GM19023 (cell line): ENCODE data around the gene SMARCA2.

Experiments
- ATAC-seq: cut with Tn5 transposase; IDR thresholded peaks from one replicate; pipeline ENCODE4 v1.9.1; 2021; ENCODE audit warnings: mild to moderate bottlenecking, moderate library complexity; ENCODE audit not compliant: unreplicated experiment

The SMARCA2 gene

DNA sequence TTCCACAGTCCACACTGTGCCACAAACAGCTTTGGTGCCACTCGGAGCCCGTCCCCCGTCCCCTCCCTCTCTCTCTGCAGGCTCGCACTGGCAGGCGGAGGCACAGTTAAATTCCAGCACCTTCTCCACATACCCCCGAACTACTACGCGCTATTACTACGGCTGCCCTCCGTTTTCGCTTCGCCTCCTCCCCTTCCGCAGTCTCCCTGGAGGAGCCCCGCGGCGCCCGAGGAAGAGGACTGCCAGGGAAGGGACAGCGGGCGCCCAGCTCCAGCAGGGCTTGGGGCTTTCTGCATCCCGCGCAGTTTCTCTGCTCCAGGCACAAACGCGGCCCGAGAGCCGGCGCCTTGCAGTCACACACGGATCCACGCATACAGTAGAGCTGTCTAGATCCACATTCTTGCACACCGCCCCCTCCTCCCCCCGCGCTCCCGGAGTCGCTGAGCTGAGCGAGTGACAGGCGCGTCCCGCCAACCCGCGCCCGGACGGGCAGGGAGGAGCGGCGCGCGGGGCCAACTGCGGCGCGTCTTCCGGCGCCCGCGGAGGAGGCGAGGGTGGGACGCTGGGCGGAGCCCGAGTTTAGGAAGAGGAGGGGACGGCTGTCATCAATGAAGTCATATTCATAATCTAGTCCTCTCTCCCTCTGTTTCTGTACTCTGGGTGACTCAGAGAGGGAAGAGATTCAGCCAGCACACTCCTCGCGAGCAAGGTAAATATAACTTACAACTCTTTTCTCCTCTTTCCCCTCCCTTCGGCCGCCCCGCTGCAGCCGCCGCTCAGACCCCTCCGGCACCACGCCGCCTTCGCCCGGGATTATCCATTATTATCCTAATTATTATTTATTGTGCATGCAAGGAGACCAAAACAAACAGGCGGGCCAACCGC lies at the start of gene SMARCA2:
Gene SMARCA2 (plus strand): TSS at position 652 of the 885 bp plus-strand sequence. CDS start 13,676 bp downstream, outside the sequence.
- peak; percentile 74 for ATAC-seq

DNA sequence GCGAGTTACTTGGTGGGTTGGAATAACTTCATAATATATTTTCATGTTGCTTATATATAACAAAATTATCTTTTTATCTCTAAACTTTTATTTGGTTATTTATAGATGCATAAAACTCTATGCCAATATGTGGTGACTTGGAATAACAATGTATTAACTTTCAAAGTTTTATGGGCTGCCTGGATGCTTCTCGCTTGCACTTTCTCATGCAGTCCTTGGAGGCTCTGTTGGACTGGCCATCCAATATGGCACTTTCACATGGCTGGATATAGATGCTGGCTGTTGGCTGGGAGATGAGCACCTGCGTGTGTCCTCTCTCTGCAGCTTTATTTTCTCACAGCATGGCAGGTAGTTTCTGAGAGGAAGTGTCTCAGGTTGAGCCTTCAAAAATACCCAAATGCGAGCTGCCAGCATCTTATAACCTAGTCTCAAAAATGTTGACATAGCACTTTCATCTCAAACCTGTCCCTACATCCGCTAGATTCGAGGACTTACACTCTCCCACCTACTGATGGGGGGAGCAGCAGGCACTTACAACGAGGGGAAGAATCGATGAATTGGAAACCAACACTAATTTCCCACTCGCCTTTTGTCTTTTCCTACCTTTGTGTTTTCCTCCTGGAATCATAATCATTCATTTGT lies 48.3 kb upstream of the SMARCA2 start:
- no peak for ATAC-seq

DNA sequence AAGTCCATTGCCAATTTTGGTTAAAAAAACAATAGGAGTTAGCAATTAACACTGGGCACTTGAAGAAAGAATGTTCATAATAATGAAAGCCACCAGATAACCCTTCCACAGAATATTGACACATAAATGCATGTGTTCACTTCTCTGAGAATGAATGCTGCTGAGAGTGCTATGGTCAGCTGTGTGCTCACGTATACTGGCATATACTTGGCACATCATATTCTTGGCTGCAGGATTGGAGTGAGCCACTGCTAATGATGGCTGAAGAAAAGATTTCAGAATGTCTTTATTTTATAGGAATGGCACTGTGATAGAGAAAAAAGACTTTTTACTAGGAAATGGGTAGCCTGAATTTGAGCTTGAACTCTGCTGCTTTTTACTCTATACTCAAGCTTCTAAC lies 46.0 kb upstream of the SMARCA2 start:
- ATAC-seq, result no peak

DNA sequence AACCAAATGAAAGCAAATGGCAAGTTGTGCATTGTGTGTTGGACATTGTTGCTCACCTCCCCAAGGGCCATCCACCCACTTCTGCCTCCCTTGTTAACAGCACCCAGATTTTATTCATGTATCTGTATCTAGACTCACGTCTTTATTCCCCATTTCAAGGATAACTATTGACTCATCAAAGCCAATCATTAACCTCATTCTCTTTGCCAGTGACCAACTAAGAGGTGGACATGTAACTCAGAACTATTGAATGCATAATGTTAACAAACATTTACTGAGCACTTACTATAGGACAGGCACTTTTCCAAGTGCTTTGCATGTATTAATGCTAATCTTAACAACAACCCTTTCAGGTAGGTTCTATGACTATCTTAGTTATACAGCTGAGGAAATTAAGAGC lies 45.2 kb upstream of the SMARCA2 start:
- no peak for ATAC-seq

DNA sequence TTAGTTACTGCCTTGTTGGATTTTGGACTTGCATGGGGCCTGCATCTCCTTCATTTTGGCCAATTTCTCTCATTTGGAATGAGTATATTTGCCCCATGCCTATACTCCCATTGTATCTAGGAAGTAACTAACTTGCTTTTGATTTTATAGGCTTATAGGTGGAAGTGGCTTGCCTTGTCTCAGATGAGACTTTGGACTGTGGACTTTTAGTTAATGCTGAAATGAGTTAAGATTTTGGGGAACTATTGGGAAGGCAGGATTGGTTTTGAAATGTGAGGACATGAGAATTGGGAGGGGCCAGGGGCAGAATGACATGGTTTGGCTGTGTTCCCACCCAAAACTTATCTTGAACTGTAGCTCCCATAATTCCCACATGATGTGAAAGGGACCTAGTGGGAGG lies 42.5 kb upstream of the SMARCA2 start:
- no peak for ATAC-seq

DNA sequence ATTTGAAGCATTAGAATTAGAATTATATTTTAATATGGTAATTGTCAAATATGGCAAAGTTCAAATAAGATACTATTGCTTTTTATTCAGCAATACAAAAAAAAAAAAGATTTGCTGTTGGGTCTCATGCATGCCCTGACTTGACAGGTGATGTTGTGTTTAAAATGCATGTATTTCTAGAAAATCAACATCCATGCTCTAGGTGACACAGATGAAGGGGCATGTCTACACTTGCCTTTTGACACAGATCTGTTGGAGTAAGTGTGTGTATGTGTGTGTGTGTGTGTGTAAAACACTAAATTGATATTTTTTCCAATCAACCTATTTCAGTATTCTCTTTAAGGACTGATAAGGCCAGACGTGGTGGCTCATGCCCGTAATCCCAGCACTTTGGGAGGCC lies 38.1 kb upstream of the SMARCA2 start:
- no peak for ATAC-seq

DNA sequence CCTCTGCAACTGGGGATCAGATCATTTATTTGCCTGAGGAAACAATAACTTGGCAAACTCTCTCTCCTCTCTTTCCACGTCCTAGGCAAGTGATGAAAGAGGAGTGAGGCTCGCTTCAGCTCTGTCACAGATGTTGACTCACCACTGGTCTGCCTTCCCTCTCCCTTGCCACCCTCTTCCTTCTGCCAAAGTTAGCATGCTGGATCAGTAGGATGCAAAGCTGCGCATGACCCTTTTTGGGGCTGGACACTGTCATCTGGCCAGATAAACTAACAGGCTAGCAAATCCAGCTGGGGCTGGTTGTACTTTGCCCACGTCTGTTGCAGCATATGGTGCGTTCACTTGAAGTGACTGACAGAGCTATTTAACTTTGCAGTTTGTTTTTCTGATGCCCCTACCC lies 36.2 kb upstream of the SMARCA2 start:
- ATAC-seq, result no peak

DNA sequence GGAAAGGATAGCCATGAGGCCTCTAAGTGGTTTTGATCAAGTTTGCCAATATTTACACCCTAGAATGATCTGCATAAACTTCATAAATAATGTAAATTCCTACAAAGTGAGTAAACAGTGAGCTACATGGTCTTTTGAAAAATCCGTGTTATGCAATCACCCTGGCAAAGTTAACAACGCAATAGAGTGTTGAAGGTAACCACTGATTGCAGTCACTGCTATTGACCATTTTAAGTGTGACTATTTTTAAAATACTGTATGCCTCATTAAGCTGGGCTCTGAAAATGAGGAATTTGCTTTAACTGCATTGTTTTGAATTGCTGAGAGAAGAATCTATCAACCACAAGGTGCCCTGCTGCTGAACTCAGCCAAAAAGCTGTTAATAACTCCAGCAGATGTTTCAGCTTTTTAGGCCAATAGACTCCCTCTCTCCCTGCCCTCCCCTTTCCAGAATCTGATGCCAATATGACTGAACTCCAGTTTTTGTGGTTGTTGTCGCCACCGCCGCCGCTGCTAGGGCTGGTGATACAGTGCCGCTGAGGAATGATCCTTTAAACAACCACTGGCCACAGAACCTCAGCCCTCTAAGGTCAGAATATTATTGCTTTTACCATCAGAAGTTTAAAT lies 35.3 kb upstream of the SMARCA2 start:
- no peak for ATAC-seq

DNA sequence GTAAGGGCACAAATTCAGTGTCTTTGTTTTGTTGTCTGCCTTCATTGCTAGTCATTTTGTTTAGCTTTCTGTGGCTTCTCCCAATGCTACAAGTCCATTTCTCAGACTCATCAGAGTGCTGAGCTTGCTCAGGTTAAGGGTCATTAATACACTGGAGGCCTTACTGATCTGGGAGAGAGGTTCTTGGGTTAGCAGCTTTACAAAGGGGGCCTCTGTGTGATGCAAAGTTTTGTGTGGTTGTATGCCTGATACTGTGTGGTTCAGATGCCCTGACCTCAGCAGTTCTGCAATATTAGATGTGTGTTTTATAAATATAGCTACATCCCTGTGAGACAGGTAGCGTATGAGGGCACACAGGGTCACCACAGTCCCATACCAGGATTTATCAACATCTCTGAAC lies 34.8 kb upstream of the SMARCA2 start:
- no peak for ATAC-seq

DNA sequence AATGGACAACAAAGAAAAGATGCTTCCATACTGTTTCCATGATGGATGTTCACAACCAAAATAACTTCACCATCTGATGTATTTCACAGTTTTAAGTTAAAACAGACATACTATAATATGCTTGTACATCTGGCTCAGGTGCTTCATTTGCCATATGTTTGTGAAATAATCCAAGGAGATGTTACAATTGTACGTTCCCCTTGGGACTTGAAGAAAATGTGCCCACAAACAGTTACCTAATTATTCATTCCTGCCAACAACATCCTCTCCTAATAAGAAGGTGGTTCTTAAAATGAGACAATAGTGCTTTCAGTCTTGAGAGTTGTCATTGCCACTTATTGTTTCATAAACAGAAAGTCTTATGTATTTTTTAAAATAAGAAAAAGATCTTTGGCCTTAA lies 33.1 kb upstream of the SMARCA2 start:
- ATAC-seq, result no peak

DNA sequence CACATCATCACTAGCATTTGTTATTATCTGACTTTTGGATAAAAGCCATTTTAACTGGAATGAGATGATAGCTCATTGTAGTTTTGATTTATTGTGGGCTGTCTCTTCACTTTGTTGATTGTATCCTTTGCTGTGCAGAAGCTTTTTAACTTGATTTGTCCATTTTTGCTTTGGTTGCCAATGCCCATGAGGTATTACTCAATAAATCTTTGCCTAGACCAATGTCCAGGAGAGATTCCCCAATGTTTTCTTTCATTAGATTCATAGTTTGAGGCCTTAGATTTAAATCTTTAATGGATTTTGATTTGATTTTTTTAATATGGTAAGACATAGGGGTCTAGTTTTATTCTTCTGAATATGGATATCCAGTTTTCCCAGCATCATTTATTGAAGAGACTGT lies 28.8 kb upstream of the SMARCA2 start:
- ATAC-seq, result no peak

DNA sequence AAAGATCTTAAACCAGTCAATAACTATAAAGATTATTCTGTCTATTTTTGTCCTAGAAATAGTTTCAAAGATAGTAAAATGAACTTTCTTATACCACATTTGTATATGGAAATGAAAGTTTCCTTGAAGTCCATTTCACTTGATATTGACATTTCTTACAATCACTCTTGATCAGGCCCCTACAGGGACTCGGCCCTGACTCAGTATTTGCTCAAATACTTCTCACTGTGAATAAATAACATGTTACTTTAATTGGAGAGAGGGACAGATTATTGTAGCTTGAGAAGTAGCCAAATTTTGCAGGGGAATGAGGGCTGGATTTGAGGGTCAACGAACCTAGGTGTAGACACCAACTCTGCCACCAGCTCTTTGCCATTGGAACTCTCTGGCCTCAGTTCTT lies 25.6 kb upstream of the SMARCA2 start:
- no peak for ATAC-seq

DNA sequence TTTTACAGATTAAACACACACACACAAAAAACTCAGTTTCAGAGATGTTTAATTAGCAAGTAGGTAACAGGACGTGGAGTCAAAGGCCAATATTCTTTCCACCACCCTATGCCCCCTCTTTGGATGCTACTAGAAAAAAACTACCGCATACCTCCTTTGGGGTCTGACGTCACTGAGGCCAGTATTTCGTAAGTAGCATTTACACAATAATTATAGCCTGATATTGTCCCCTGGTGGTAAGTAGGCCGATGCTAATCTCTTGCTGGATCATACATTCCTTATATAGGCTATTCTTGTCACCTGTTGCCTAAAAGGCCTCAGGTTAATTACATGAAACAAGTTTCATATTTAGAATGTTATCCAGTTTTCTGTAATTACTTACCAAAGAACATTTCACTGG lies 21.0 kb upstream of the SMARCA2 start:
- ATAC-seq, result no peak

DNA sequence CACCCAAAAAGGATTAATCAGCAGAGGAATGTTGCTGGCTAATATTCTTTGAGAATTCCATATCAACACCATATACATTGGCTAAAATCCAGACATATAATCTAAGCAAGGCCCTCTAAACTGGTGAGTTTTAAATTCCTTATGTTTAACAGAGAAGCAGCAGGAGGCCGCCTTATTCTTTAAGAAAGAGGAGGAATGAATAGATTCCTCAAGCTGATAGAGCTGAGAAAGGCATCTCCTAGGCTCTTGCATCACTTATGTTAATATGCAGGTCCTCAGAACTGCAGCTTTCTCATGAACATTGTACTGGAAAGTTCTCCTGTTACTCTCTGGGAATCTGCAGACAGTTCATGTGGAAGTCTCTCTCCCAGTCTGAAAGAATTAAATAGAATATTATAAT lies 20.1 kb upstream of the SMARCA2 start:
- ATAC-seq, result no peak

DNA sequence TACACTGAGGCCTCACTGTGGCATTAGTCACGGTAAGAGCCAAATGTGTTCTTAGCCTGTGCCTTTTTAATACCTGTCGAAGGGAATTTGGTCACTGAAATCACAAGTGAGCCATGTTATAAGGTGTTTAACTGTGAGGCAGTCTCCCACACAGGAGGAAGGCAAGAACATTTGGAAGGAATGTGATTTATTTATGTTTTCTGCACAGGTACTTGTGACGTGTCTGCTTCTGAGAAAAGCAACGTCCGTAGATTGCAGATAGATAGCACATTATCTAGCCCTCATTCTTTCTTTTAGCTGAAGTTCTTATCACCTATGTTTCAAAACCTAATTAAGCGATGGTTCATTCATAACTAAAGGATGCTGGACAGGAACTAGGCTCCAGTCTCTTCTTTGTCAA lies 19.0 kb upstream of the SMARCA2 start:
- no peak for ATAC-seq

DNA sequence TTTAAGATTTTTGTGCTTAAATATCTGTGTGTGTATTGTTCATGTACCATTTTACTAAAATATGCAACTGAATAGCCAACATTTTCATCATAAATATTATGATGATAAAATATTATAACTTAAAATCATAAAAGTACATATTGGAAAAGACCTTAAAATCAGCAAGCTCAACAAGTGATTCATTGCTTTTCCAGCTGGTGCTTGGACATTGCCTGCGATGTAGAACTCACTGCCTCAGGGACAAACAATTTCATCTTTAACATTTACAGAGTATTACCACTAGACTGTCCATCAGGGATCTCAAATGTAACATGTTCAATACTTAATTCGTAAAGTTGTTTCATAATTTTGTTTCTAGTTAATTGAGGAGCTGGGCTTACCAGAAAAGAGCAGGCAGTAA lies 17.5 kb upstream of the SMARCA2 start:
- no peak for ATAC-seq

DNA sequence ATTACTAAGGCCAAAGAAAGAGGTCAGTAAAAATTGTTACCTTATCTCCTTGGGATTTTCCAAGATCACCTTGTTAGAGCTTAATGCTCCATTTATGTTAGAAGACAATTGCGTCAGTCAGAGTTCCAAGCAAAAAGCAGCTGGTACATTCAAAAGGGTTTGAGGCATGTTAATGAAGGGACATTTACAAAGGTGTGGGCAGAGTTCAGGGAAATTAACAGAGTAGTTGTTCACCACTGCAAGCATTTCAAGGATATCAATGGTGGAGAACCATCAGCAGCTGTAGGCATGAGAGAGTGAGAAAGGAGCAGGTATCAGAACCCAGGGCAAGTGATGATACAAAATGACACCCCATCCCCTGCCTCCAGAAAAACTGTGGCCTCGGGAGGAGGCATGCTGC lies 17.0 kb upstream of the SMARCA2 start:
- no peak for ATAC-seq

DNA sequence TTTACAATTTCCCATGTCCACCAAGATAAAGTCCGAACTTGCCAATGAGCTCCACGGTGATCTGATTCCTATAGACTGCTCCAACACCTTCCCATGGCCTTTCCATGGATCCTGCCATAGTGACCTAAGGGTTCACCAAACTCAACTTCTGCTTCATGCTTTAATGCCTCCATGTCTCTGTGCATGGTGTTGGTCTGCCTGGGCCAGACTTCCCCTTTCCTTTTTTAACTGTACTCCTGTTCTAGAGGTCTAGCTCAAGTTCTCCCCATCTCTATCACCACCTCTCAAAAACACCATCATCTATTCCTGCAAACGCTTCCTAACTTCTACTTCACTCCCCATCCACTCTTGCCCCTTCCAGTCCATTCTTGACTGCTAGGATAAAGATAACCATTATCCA lies 14.8 kb upstream of the SMARCA2 start:
- ATAC-seq, result no peak

DNA sequence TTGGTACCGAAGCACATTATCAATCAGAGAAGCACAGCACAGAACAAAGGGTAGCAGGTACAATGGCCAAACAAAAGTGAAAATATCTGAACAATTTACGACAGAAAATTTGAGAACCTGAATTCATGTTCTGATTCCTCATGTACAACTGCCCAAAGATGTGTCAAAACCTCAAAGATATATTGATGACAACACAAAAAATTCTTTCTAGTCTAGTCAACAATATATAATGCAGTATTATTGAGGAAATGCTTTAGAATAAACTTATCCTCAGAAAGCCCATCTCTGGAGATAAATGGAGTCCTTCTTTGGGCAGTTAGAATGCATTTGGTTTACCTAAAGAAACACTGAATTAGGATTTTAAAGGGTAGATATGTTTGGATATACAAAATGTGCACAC lies 6.8 kb upstream of the SMARCA2 start:
- no peak for ATAC-seq

DNA sequence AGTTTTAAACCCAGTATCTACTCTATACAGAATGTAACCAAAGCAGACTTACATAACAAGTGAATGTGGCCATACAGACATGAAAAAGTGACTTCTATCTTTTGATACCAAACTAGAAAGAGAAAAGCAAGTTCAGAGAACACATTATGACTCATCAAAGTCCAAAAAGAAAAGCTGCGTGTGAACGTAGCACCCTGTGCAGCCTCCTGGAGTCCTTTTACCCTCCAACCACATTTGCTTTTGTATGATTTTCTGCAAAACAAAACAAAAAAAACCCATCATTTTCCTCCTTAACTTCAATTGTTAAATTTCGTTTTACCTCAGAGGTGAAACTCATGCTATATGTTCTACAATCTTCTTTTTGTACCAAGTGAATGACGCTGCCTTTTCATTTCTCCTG lies 2.8 kb upstream of the SMARCA2 start:
- ATAC-seq, result no peak

DNA sequence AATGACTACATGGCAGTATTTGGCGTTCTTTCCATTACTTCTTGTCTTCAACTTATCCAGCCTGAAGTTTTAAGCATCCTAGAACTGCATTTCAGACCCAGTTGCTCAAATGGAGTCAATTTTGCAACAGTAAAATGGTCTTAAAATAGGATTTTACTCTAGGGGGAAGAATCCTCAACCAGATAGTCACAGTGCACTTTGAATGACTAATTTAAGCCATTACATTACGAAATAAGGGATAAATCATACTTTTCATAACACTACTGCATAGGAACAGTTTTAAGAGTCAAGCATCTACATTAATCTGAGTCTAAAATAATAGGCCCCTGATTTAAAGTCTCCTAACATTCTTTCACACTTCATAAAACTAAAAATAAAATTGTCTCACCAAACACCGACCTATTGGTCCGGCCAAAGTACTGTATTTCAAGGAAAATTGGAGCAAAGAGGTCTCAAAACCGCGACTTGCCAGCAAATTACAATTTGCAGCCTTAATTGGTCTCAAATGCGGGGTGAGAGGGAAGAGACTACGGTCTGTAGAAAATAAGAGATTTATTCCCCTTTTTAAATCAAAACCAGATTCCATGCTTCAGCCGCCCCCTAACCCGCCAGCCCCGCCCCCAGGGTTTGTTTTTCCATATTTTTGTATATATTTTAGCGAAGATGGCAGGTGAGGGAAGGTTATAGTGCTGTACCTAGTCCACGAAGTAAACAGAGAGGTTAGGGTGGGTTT lies 1.2 kb upstream of the SMARCA2 start:
- ATAC-seq, result no peak
